ENCODE data around the gene IQCF2. TPM values are rescaled to one million over a fixed set of nuclear protein-coding genes. Genes with fewer than 3 reads are reported as not detected.
A peak's percentile ranks its signal among the peaks of the same experiment; 100 is the strongest.

Gene IQCF2
- total RNA-seq, 1 experiment from 2014 or later: not detected

DNA sequence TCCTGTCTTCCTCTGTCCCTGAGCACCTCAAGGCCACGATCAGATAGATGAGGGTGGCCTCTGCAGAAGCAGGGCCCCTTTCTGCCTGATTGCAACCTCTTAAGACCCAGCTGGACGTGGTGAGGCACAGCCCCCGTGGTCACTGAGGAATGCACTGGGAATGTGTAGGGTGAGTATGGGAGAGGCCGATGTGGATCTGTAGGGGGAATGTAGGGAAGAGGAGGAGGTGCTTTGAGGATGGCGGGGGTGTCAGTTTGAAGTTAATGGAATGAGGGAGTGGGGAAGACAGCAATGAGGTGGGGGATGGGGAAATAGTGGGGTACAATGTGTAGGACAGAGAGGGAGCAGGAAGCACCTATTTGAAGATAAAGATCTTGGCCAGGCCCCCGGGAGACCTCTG is 14.8 kb downstream of the IQCF2 start:
- intact Hi-C loops (cut with micrococcal nuclease): no loop called here
- no peak overlapping the region for H3K27ac ChIP-seq (ENCODE audit: low read length)
- no peaks in the 10 kb centered on the region for H3K79me2 ChIP-seq (ENCODE audit: low read length)
- ATAC-seq (no peak), DNase-seq (no peak)
- ChIA-PET POLR2A (ENCODE audit: unreplicated experiment) (no interaction called here), CTCF (no interaction called here)
- H2AFZ ChIP-seq (ENCODE audit: low read length): no peak overlapping the region
- no peak overlapping the region for H3K4me3 ChIP-seq (ENCODE audit: low read length)
- no peak overlapping the region for H3K9ac ChIP-seq (ENCODE audit: low read length)
- TF ChIP-seq, protein P1, sequence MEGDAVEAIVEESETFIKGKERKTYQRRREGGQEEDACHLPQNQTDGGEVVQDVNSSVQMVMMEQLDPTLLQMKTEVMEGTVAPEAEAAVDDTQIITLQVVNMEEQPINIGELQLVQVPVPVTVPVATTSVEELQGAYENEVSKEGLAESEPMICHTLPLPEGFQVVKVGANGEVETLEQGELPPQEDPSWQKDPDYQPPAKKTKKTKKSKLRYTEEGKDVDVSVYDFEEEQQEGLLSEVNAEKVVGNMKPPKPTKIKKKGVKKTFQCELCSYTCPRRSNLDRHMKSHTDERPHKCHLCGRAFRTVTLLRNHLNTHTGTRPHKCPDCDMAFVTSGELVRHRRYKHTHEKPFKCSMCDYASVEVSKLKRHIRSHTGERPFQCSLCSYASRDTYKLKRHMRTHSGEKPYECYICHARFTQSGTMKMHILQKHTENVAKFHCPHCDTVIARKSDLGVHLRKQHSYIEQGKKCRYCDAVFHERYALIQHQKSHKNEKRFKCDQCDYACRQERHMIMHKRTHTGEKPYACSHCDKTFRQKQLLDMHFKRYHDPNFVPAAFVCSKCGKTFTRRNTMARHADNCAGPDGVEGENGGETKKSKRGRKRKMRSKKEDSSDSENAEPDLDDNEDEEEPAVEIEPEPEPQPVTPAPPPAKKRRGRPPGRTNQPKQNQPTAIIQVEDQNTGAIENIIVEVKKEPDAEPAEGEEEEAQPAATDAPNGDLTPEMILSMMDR (conservative IDR thresholded peaks at IDR 0.05; ENCODE audit: low read depth, low read length): no peak
- no peak for TF ChIP-seq EZH2 (IDR thresholded peaks at IDR 0.05; ENCODE audit: low read length, unreplicated experiment)
- TF ChIP-seq EZH2phosphoT487 (IDR thresholded peaks at IDR 0.05; ENCODE audit: borderline replicate concordance, low read length): no peak
- no peaks in the 10 kb centered on the region for H3K9me3 ChIP-seq (ENCODE audit: low read length)
- H3F3A ChIP-seq (ENCODE audit: low read length, unreplicated experiment): no peaks in the 10 kb centered on the region
- no peaks in the 10 kb centered on the region for H3K27me3 ChIP-seq (ENCODE audit: low read length)
- no peaks in the 10 kb centered on the region for H4K20me1 ChIP-seq (ENCODE audit: low read length)
- 0 out of 2 replicates have a peak, but pooled peaks cover 4% of the 10 kb centered on the region for H3K9me2 ChIP-seq (replicated peaks; ENCODE audit: low read length)
- H3K4me1 ChIP-seq (ENCODE audit: insufficient read depth, low read length): peaks cover 7% of the 10 kb centered on the region; the same call in 1 of the 2 replicates
- no peaks in the 10 kb centered on the region for H3K36me3 ChIP-seq (ENCODE audit: low read depth, low read length)
- BruUV-seq (replicated peaks): no TSS peak
- no peak overlapping the region for H3K4me2 ChIP-seq (ENCODE audit: low read length)

- no peak; the same call in 1 of the 2 replicates for ATAC-seq
- H3K27ac ChIP-seq (ENCODE audit: low read length): no peak overlapping the region
- no peak overlapping the region for H3K9ac ChIP-seq (ENCODE audit: low read length)
- H2AFZ ChIP-seq (ENCODE audit: low read length): no peak overlapping the region
- H3F3A ChIP-seq (ENCODE audit: low read length, unreplicated experiment): no peaks in the 10 kb centered on the region
- intact Hi-C loops (cut with micrococcal nuclease): no loop called here
- no TSS peak for BruUV-seq (replicated peaks)
- DNase-seq: peak; percentile 27
- no peaks in the 10 kb centered on the region for H4K20me1 ChIP-seq (ENCODE audit: low read length)
- peaks cover 6% of the 10 kb centered on the region; the same call in 1 of the 2 replicates for H3K27me3 ChIP-seq (ENCODE audit: low read length)
- 0 out of 2 replicates have a peak, but pooled peaks cover 5% of the 10 kb centered on the region for H3K9me2 ChIP-seq (replicated peaks; ENCODE audit: low read length)
- peaks cover 5% of the 10 kb centered on the region; the same call in 1 of the 2 replicates for H3K4me1 ChIP-seq (ENCODE audit: insufficient read depth, low read length)
- POLR2A ChIA-PET (ENCODE audit: unreplicated experiment): no interaction called here
- TF ChIP-seq, protein P1 (conservative IDR thresholded peaks at IDR 0.05; ENCODE audit: low read depth, low read length): no peak
- TF ChIP-seq EZH2 (IDR thresholded peaks at IDR 0.05; ENCODE audit: low read length, unreplicated experiment) (no peak), EZH2phosphoT487 (IDR thresholded peaks at IDR 0.05; ENCODE audit: borderline replicate concordance, low read length) (no peak)
- CTCF ChIA-PET: no interaction called here
- H3K9me3 ChIP-seq (ENCODE audit: low read length): no peaks in the 10 kb centered on the region
- H3K4me3 ChIP-seq (ENCODE audit: low read length): no peak overlapping the region
- H3K4me2 ChIP-seq (ENCODE audit: low read length): no peak overlapping the region
- no peaks in the 10 kb centered on the region for H3K79me2 ChIP-seq (ENCODE audit: low read length)
- no peaks in the 10 kb centered on the region for H3K36me3 ChIP-seq (ENCODE audit: low read depth, low read length)
Observed at GRCh38 chr3:51879937-51880336, 18.5 kb downstream of the IQCF2 start.

- ATAC-seq (no peak), DNase-seq (no peak)
- H3K79me2 ChIP-seq (ENCODE audit: low read length): no peaks in the 10 kb centered on the region
- POLR2A ChIA-PET (ENCODE audit: unreplicated experiment): no interaction called here
- intact Hi-C loops (cut with micrococcal nuclease): no loop called here
- H3F3A ChIP-seq (ENCODE audit: low read length, unreplicated experiment): no peaks in the 10 kb centered on the region
- no peaks in the 10 kb centered on the region for H3K36me3 ChIP-seq (ENCODE audit: low read depth, low read length)
- BruUV-seq (replicated peaks): no TSS peak
- peaks cover 16% of the 10 kb centered on the region for H3K4me1 ChIP-seq (ENCODE audit: insufficient read depth, low read length)
- H2AFZ ChIP-seq (ENCODE audit: low read length): no peak overlapping the region
- H3K9me3 ChIP-seq (ENCODE audit: low read length): no peaks in the 10 kb centered on the region
- H3K4me3 ChIP-seq (ENCODE audit: low read length): no peak overlapping the region
- no peak overlapping the region for H3K27ac ChIP-seq (ENCODE audit: low read length)
- H4K20me1 ChIP-seq (ENCODE audit: low read length): no peaks in the 10 kb centered on the region
- CTCF ChIA-PET: no interaction called here
- peaks cover 6% of the 10 kb centered on the region; the same call in 1 of the 2 replicates for H3K27me3 ChIP-seq (ENCODE audit: low read length)
- no peaks in the 10 kb centered on the region for H3K9me2 ChIP-seq (replicated peaks; ENCODE audit: low read length)
- no peak overlapping the region for H3K9ac ChIP-seq (ENCODE audit: low read length)
- TF ChIP-seq, protein P1 (conservative IDR thresholded peaks at IDR 0.05; ENCODE audit: low read depth, low read length): no peak
- TF ChIP-seq EZH2phosphoT487 (IDR thresholded peaks at IDR 0.05; ENCODE audit: borderline replicate concordance, low read length): no peak
- no peak for TF ChIP-seq EZH2 (IDR thresholded peaks at IDR 0.05; ENCODE audit: low read length, unreplicated experiment)
- H3K4me2 ChIP-seq (ENCODE audit: low read length): no peak overlapping the region
Observed at GRCh38 chr3:51886447-51886846, 25.0 kb downstream of the IQCF2 start.
